Dermis microvascular lymphatic vessel endothelial cell (primary cell): ENCODE measurements around the gene HTRA1. TPM values are rescaled to one million over a fixed set of nuclear protein-coding genes. Genes with fewer than 3 reads are reported as not detected.

ENCODE experiments used
- DNase-seq, 2 donors: peaks; one replicate each; pipeline versions ENCODE4 v3.0.0 to v3.0.0-alpha.2; 2010; ENCODE audit warnings: low read depth in 2 of 2
- total RNA-seq: library from RNA; depleted of rRNA; stranded (reverse); fragments of >200 nt; gene quantifications from 2 replicates; pipeline ENCODE4 v1.2.1, GENCODE V29; 2014

HTRA1 gene
- total RNA-seq, 1 donor from 2014 or later: 60.7 TPM

GRCh38 chr10:122515022-122515424 lies 53.7 kb downstream of the HTRA1 start:
- no peak for DNase-seq

- no peak for DNase-seq
Observed at GRCh38 chr10:122515588-122516231, 54.4 kb downstream of the HTRA1 start.

- DNase-seq: no peak
Observed at GRCh38 chr10:122516734-122517133, 55.4 kb downstream of the HTRA1 start.

- DNase-seq: no peak
Observed at GRCh38 chr10:122519144-122519543, 57.8 kb downstream of the HTRA1 start.

GRCh38 chr10:122519873-122520272 lies 58.5 kb downstream of the HTRA1 start:
- no peak for DNase-seq

- peak in 1 of 2 donors; percentile 32 for DNase-seq
Observed at GRCh38 chr10:122521011-122521410, 59.7 kb downstream of the HTRA1 start.

GRCh38 chr10:122524811-122525210 lies 63.5 kb downstream of the HTRA1 start:
- DNase-seq: no peak

- DNase-seq: peak; percentile 33 to 48
Observed at GRCh38 chr10:122525788-122526187, 64.4 kb downstream of the HTRA1 start.

GRCh38 chr10:122526892-122527291 lies 65.5 kb downstream of the HTRA1 start:
- DNase-seq: no peak

- DNase-seq: peak; percentile 31 to 85
Observed at GRCh38 chr10:122530177-122530576, 68.8 kb downstream of the HTRA1 start.

- no peak for DNase-seq
Observed at GRCh38 chr10:122531261-122531660, 69.9 kb downstream of the HTRA1 start.

GRCh38 chr10:122531939-122532338 lies 70.6 kb downstream of the HTRA1 start:
- DNase-seq: no peak

- DNase-seq: no peak
Observed at GRCh38 chr10:122532601-122533296, 71.4 kb downstream of the HTRA1 start.

GRCh38 chr10:122537545-122537944 lies 76.2 kb downstream of the HTRA1 start:
- DNase-seq: no peak

GRCh38 chr10:122541541-122542002 lies 80.2 kb downstream of the HTRA1 start:
- DNase-seq: peak; percentile 21 to 54

GRCh38 chr10:122543676-122544445 lies 82.5 kb downstream of the HTRA1 start:
- DNase-seq: no peak

- no peak for DNase-seq
Observed at GRCh38 chr10:122544493-122544892, 83.1 kb downstream of the HTRA1 start.

GRCh38 chr10:122546242-122546641 lies 84.9 kb downstream of the HTRA1 start:
- no peak for DNase-seq

GRCh38 chr10:122548407-122549085 lies 87.2 kb downstream of the HTRA1 start:
- no peak for DNase-seq

- DNase-seq: no peak
Observed at GRCh38 chr10:122549636-122550035, 88.3 kb downstream of the HTRA1 start.

- DNase-seq: no peak
Observed at GRCh38 chr10:122550427-122550826, 89.1 kb downstream of the HTRA1 start.

GRCh38 chr10:122550983-122551382 lies 89.6 kb downstream of the HTRA1 start:
- DNase-seq: no peak
